Measurements from ENCODE around the gene NUP210L. TPM values are rescaled to one million over a fixed set of nuclear protein-coding genes. Genes with fewer than 3 reads are reported as not detected.

NUP210L gene
- total and polyA plus RNA-seq, 2 of the 13 experiments (the other 11 are each of a cell fraction or from before 2014, with no cell fraction given), result not detected

DNA sequence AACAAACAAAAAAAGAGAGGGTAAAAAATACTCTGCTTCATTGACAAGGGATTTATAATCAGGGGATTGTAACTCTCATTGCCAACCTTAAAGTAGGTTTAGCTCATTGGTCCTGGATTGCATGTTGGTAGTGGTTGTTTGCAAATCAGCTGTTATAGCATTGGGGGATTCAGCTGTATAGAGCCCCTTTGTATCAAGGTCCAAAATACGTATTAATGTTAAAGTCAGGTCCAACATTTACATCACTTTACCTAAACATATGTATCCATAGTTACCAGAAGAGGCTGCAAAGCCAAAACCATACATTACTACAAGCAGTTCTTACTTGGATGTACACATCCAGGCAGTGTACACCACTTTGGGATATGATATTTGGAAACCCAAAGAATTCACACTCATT, 134.9 kb downstream of the NUP210L start (continued):
- no peak for TF ChIP-seq ZNF710 (CRISPR knock-in tag; IDR thresholded peaks at IDR 0.05; ENCODE audit: borderline replicate concordance)
- no peak for TF ChIP-seq FOXC1 (CRISPR knock-in tag; IDR thresholded peaks at IDR 0.05; ENCODE audit: borderline replicate concordance)

DNA sequence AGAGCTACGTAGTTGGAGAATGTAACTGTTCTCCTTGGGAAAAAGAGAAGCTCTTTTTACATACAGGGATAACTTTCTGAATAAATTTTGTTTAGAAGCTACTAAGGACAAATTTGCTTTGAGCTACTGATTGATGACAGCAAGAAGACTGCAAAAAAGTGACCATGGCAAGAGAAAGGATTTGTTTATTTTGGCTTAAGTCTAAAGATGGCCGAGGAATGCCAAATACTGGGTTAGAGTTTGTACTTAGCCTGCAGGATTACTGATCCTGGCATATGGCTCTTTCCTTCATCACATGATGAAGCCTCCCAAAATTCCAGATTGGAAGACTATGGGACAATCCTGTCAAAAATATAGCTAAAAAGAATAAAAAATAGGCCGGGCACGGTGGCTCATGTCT, 135.6 kb downstream of the NUP210L start:
- H4K20me1 ChIP-seq (ENCODE audit: insufficient read depth, low read length), result no peaks in the 10 kb centered on the region
- H3K79me2 ChIP-seq (ENCODE audit: insufficient read depth, low read length), result no peaks in the 10 kb centered on the region
- CTCF ChIA-PET (ENCODE audit: low intra/inter-chr PET ratio, low total read pairs), result no interaction called here
- 50% methylated on average over 4 of the region's 4 CpGs for WGBS (ENCODE audit: low lambda C conversion rate)
- TF ChIP-seq, protein P1, sequence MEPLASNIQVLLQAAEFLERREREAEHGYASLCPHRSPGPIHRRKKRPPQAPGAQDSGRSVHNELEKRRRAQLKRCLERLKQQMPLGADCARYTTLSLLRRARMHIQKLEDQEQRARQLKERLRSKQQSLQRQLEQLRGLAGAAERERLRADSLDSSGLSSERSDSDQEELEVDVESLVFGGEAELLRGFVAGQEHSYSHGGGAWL (CRISPR knock-in tag; IDR thresholded peaks at IDR 0.05), result no peak
- TF ChIP-seq MTF1 (CRISPR knock-in tag; IDR thresholded peaks at IDR 0.05) (no peak), ZNF790 (CRISPR knock-in tag; IDR thresholded peaks at IDR 0.05; ENCODE audit: borderline replicate concordance) (no peak), ZBTB3 (CRISPR knock-in tag; IDR thresholded peaks at IDR 0.05; ENCODE audit: borderline replicate concordance, low read depth) (no peak), ZNF850 (CRISPR knock-in tag; conservative IDR thresholded peaks at IDR 0.05) (no peak), NPAS2 (CRISPR knock-in tag; IDR thresholded peaks at IDR 0.05; ENCODE audit: borderline replicate concordance) (no peak), CBX1 (IDR thresholded peaks at IDR 0.05; ENCODE audit: low read depth) (no peak), ZNF780A (CRISPR knock-in tag; IDR thresholded peaks at IDR 0.05) (no peak)
- TF ChIP-seq, protein P2, sequence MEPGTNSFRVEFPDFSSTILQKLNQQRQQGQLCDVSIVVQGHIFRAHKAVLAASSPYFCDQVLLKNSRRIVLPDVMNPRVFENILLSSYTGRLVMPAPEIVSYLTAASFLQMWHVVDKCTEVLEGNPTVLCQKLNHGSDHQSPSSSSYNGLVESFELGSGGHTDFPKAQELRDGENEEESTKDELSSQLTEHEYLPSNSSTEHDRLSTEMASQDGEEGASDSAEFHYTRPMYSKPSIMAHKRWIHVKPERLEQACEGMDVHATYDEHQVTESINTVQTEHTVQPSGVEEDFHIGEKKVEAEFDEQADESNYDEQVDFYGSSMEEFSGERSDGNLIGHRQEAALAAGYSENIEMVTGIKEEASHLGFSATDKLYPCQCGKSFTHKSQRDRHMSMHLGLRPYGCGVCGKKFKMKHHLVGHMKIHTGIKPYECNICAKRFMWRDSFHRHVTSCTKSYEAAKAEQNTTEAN (CRISPR knock-in tag; conservative IDR thresholded peaks at IDR 0.05), result no peak
- TF ChIP-seq, protein P3, sequence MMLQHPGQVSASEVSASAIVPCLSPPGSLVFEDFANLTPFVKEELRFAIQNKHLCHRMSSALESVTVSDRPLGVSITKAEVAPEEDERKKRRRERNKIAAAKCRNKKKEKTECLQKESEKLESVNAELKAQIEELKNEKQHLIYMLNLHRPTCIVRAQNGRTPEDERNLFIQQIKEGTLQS (CRISPR knock-in tag; IDR thresholded peaks at IDR 0.05), result no peak
- FAIRE-seq, result no peak
- no peaks in the 10 kb centered on the region for H3K9me3 ChIP-seq (ENCODE audit: low read length)
- no peak overlapping the region for H3K27ac ChIP-seq (ENCODE audit: extremely low read length, insufficient read depth, low read length)
- no peak overlapping the region for H3K4me2 ChIP-seq (ENCODE audit: low read depth, low read length)
- BruUV-seq (replicated peaks), result no TSS peak
- H3K27me3 ChIP-seq (ENCODE audit: control insufficient read depth in 1 of 2, insufficient read depth in 2 of 2, low read length in 2 of 2), result no peaks in the 10 kb centered on the region
- H3K4me3 ChIP-seq (replicated peaks in 1 of 3; ENCODE audit: insufficient read depth in 1 of 3, low read depth in 2 of 3, low read length in 3 of 3), result no peak overlapping the region
- no peak for DNase-seq (ENCODE audit: low spot score)
- no peaks in the 10 kb centered on the region for H3K36me3 ChIP-seq (replicated peaks in 1 of 2; ENCODE audit: control insufficient read depth in 1 of 2, insufficient read depth in 2 of 2, low read length in 2 of 2)
- intact Hi-C loops (cut with micrococcal nuclease; ENCODE audit: unreplicated experiment) (no loop called here), in situ Hi-C loops (cut with HindIII; ENCODE audit: extremely low pct_ligation_motif_present, low pct_unique_long_range_greater_than_20kb) (no loop called here)
- ATAC-seq, result no peak
- POLR2A ChIA-PET, result interaction anchor here (1.1 kb wide), 1 partner anchor 29 kb away, joined by 3 read pairs; the partner anchor contains the start of gene RPS27
- H2AFZ ChIP-seq (ENCODE audit: low read length), result no peak overlapping the region
- no peak overlapping the region for H3K9ac ChIP-seq (ENCODE audit: insufficient read depth, low read depth, low read length)
- H3K4me1 ChIP-seq (ENCODE audit: insufficient read depth, low read length), result peaks cover 13% of the 10 kb centered on the region

All from HepG2 (cell line).